Inflammatory macrophage (primary cell): ENCODE measurements around the gene TFDP1.
A peak's percentile ranks its signal among the peaks of the same experiment; 100 is the strongest.

ENCODE experiments used
- DNase-seq, 2 donors: peaks; one replicate each; pipeline ENCODE4 v3.0.0-alpha.2; 2020 to 2022

Gene TFDP1

GRCh38 chr13:113598481-113598880 lies 13.9 kb downstream of the TFDP1 start:
- DNase-seq = no peak

- DNase-seq = no peak
Observed at GRCh38 chr13:113599391-113599790, 14.8 kb downstream of the TFDP1 start.

- DNase-seq = no peak
Observed at GRCh38 chr13:113601166-113602070, 16.9 kb downstream of the TFDP1 start.

- DNase-seq = no peak
Observed at GRCh38 chr13:113602291-113602988, 17.9 kb downstream of the TFDP1 start.

- no peak for DNase-seq
Observed at GRCh38 chr13:113603116-113603710, 18.7 kb downstream of the TFDP1 start.

- no peak for DNase-seq
Observed at GRCh38 chr13:113604186-113604585, 19.6 kb downstream of the TFDP1 start.

- DNase-seq = no peak
Observed at GRCh38 chr13:113605461-113605860, 20.9 kb downstream of the TFDP1 start.

- DNase-seq = no peak
Observed at GRCh38 chr13:113605866-113606438, 21.4 kb downstream of the TFDP1 start.

- DNase-seq = peak; percentile 76 to 80
Observed at GRCh38 chr13:113607056-113607888, 22.7 kb downstream of the TFDP1 start.

GRCh38 chr13:113607889-113608635 lies 23.5 kb downstream of the TFDP1 start:
- DNase-seq = no peak

GRCh38 chr13:113608967-113609533 lies 24.5 kb downstream of the TFDP1 start:
- DNase-seq = no peak

- no peak for DNase-seq
Observed at GRCh38 chr13:113609616-113610015, 25.1 kb downstream of the TFDP1 start.

GRCh38 chr13:113610266-113610665 lies 25.7 kb downstream of the TFDP1 start:
- DNase-seq = no peak

- no peak for DNase-seq
Observed at GRCh38 chr13:113611996-113612395, 27.4 kb downstream of the TFDP1 start.

GRCh38 chr13:113612607-113613006 lies 28.1 kb downstream of the TFDP1 start:
- no peak for DNase-seq

GRCh38 chr13:113613789-113614379 lies 29.3 kb downstream of the TFDP1 start:
- no peak for DNase-seq

GRCh38 chr13:113616281-113616906 lies 31.8 kb downstream of the TFDP1 start:
- peak; percentile 77 to 79 for DNase-seq

- DNase-seq = peak in 1 of 2 donors; percentile 43
Observed at GRCh38 chr13:113616991-113617749, 32.6 kb downstream of the TFDP1 start.

GRCh38 chr13:113617961-113618360 lies 33.4 kb downstream of the TFDP1 start:
- DNase-seq = no peak
